Type B pancreatic cell (in vitro differentiated cells): ENCODE data around the gene ZNF821. TPM values are rescaled to one million over a fixed set of nuclear protein-coding genes. Genes with fewer than 3 reads are reported as not detected.
A peak's percentile ranks its signal among the peaks of the same experiment; 100 is the strongest.
"Not testable (repeated sequence)": the region's sequence is repeated elsewhere in the genome, so short reads cannot be mapped to it uniquely, and the experiment has no call there.

Source experiments
- DNase-seq: peaks from one replicate; pipeline ENCODE4 v3.0.0; 2021; ENCODE audit warnings: mixed read lengths; ENCODE audit not compliant: unreplicated experiment; ENCODE audit errors: extremely low spot score
- H3K27ac Mint-ChIP-seq: 2 replicates; pipeline ENCODE4 v1.8.0; 2021; ENCODE audit warnings: mild to moderate bottlenecking, mixed read lengths
- H3K27me3 Mint-ChIP-seq: 2 replicates; pipeline ENCODE4 v1.8.0; 2021; ENCODE audit warnings: mixed read lengths
- H3K36me3 Mint-ChIP-seq: 2 replicates; pipeline ENCODE4 v1.8.0; 2021; ENCODE audit warnings: mixed read lengths
- H3K4me1 Mint-ChIP-seq: one replicate; pipeline ENCODE4 v1.8.0; 2021; ENCODE audit warnings: mixed read lengths; ENCODE audit not compliant: unreplicated experiment
- H3K4me3 Mint-ChIP-seq: 2 replicates; pipeline ENCODE4 v1.8.0; 2021; ENCODE audit warnings: mild to moderate bottlenecking, mixed read lengths
- H3K9me3 Mint-ChIP-seq: 2 replicates; pipeline ENCODE4 v1.8.0; 2021; ENCODE audit warnings: mixed read lengths
- total RNA-seq: library from RNA; stranded (reverse); gene quantifications from 2 replicates; pipeline ENCODE4 v1.2.1, GENCODE V29; 2021; ENCODE audit warnings: low replicate concordance
- TF ChIP-seq, protein P1 (sequence below): fragments of 200-600 bp; sonication (generic); conservative IDR thresholded peaks from 2 replicates; pipeline ENCODE4 v1.5.0; 2021; ENCODE audit warnings: antibody characterized with exemption, mild to moderate bottlenecking

ZNF821 gene
- total RNA-seq, 1 donor from 2014 or later, result 18.5 TPM

DNA sequence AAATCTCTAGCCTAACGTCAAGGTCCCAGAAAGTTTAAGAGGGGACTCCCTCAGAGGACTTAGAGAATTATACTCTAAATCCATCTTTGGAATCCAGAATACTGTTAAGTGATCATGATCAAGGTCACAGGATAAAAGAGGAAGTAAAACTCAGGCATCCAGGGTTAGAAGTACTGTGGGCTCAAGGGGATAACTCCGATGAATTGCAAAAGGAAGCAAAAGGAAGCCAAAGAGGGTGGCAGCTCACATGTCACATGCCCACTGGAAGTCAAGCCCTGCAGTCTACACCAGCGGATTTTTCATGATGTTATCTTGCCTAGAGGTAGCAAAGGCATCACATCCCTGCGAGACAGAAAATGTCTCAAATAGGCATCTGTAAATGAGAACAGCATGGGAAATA lies 3.8 kb downstream of the ZNF821 start:
- no peak overlapping the region for H3K4me3 Mint-ChIP-seq
- TF ChIP-seq, protein P1, sequence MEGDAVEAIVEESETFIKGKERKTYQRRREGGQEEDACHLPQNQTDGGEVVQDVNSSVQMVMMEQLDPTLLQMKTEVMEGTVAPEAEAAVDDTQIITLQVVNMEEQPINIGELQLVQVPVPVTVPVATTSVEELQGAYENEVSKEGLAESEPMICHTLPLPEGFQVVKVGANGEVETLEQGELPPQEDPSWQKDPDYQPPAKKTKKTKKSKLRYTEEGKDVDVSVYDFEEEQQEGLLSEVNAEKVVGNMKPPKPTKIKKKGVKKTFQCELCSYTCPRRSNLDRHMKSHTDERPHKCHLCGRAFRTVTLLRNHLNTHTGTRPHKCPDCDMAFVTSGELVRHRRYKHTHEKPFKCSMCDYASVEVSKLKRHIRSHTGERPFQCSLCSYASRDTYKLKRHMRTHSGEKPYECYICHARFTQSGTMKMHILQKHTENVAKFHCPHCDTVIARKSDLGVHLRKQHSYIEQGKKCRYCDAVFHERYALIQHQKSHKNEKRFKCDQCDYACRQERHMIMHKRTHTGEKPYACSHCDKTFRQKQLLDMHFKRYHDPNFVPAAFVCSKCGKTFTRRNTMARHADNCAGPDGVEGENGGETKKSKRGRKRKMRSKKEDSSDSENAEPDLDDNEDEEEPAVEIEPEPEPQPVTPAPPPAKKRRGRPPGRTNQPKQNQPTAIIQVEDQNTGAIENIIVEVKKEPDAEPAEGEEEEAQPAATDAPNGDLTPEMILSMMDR, result no peak
- no peaks in the 10 kb centered on the region for H3K27me3 Mint-ChIP-seq
- H3K9me3 Mint-ChIP-seq, result no peaks in the 10 kb centered on the region
- H3K4me1 Mint-ChIP-seq, result peaks cover 15% of the 10 kb centered on the region
- H3K36me3 Mint-ChIP-seq, result peaks cover 7% of the 10 kb centered on the region
- no peak for DNase-seq
- no peak overlapping the region for H3K27ac Mint-ChIP-seq

DNA sequence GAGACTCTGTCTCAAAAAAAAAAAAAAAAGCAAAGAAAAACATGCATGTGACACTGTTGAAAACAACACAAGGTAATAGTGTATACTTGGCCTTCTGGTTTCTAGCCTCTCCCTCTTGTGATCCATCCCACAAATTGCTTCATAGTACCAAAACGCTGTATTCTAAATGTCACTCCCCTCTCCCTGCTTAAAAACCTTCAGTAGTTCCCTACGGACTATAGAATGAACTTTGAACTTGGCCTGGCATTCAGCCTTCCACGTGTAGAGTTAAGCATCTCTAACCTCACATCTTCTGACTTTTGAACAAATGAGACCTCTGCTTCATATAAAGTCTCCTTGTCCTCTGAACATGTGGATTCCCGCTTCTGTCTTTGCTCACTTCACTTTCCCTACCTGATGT lies 5.1 kb downstream of the ZNF821 start:
- H3K4me1 Mint-ChIP-seq, result peaks cover 11% of the 10 kb centered on the region

DNA sequence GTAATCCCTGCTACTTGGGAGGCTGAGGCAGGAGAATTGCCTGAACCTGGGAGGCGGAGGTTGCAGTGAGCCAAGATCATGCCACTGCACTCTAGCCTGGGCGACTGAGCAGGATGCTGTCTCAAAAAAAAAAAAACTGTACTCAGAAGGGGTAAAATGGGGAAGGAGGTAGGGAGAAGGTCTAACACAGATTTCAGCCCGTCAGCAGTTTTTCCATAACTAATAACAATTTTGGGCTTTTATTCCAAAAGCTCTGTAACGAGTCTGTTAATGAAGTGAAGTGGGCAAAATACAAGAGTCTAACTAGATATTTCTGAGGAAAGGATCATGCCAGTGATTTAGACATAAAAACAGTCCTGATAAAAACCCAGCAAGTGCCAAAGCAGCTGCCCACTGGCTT lies 10.8 kb downstream of the ZNF821 start:
- H3K4me1 Mint-ChIP-seq, result no peaks in the 10 kb centered on the region
- DNase-seq, result no peak
- H3K36me3 Mint-ChIP-seq, result peaks cover 5% of the 10 kb centered on the region
- no peaks in the 10 kb centered on the region for H3K9me3 Mint-ChIP-seq
- no peak overlapping the region for H3K4me3 Mint-ChIP-seq
- TF ChIP-seq, protein P1, result no peak
- H3K27ac Mint-ChIP-seq, result no peak overlapping the region
- H3K27me3 Mint-ChIP-seq, result no peaks in the 10 kb centered on the region

More for the DNA sequence above, 5.1 kb downstream of the ZNF821 start:
- H3K9me3 Mint-ChIP-seq, result no peaks in the 10 kb centered on the region
- TF ChIP-seq, protein P1, result no peak
- no peak for DNase-seq
- peaks cover 7% of the 10 kb centered on the region for H3K36me3 Mint-ChIP-seq
- H3K4me3 Mint-ChIP-seq, result no peak overlapping the region
- no peak overlapping the region for H3K27ac Mint-ChIP-seq
- H3K27me3 Mint-ChIP-seq, result no peaks in the 10 kb centered on the region

DNA sequence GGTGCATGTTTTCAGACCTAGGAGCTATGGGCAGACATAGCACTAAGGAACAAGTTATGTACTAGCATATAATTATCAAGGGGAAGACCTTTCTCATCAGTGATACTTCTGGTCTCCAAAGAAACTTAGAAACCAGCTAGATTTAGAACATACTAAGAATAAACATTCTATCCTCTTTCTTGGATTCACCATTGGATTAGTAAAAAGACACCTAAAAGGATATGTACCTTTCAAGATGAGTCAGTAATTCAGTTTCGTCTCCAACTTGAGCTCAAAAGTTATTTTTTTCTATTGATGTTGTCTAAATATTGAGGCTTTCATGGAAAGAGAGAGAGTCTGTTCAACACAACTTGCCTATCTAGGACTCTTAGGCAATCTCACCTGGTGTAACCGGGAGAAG lies 13.2 kb downstream of the ZNF821 start:
- TF ChIP-seq, protein P1, result no peak

DNA sequence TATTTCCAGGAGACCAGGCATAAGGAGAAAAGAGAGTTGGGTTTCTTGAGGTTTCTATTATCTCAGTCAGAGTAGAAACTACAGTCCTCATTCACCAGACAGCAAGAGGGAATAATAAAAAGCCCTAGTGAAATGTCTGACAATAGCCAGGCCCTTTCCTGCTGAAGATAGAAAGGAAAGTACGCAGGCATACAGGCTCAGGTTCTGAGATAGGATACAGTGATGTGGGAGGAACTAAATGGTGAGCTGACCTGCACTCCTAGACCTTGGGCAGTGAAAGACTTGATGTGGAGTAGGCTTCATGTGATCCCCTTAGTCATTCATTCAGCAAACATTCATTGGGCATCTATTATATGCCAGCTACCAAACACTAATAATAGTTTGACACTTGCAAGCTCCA lies 14.9 kb downstream of the ZNF821 start:
- Mint-ChIP-seq H3K27ac (no peak overlapping the region), H3K27me3 (no peaks in the 10 kb centered on the region), H3K9me3 (no peaks in the 10 kb centered on the region), H3K4me3 (no peak overlapping the region), H3K4me1 (no peaks in the 10 kb centered on the region), H3K36me3 (peaks cover 15% of the 10 kb centered on the region)
- TF ChIP-seq, protein P1, result no peak
- no peak for DNase-seq

More for the DNA sequence above, 13.2 kb downstream of the ZNF821 start:
- Mint-ChIP-seq H3K36me3 (peaks cover 5% of the 10 kb centered on the region), H3K4me1 (no peaks in the 10 kb centered on the region), H3K4me3 (no peak overlapping the region), H3K9me3 (no peaks in the 10 kb centered on the region), H3K27me3 (no peaks in the 10 kb centered on the region), H3K27ac (no peak overlapping the region)
- no peak for DNase-seq

DNA sequence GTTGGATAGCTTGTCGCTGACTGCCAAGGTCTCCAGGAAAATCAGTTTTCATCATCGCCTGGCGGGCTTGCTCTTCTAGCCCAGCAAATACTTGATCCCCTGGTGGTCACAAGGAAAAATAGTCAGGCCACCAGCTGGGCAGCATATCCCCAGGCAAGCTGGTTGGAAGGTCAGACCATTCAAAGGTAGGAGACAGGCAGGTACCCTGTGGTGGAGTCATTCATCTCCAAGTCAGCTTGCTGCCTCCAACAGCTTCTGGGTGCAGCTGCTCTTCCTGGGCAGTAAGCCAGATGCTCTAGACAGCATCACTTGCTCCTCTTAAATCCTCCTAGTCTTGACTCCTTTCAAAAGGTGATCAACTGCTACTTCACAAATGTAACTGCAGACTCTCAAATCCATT lies 16.0 kb downstream of the ZNF821 start:
- no peak overlapping the region for H3K4me3 Mint-ChIP-seq
- no peak overlapping the region for H3K27ac Mint-ChIP-seq
- no peaks in the 10 kb centered on the region for H3K9me3 Mint-ChIP-seq
- no peaks in the 10 kb centered on the region for H3K4me1 Mint-ChIP-seq
- H3K36me3 Mint-ChIP-seq, result peaks cover 15% of the 10 kb centered on the region
- TF ChIP-seq, protein P1, result peak; percentile 18
- DNase-seq, result no peak
- H3K27me3 Mint-ChIP-seq, result no peaks in the 10 kb centered on the region

DNA sequence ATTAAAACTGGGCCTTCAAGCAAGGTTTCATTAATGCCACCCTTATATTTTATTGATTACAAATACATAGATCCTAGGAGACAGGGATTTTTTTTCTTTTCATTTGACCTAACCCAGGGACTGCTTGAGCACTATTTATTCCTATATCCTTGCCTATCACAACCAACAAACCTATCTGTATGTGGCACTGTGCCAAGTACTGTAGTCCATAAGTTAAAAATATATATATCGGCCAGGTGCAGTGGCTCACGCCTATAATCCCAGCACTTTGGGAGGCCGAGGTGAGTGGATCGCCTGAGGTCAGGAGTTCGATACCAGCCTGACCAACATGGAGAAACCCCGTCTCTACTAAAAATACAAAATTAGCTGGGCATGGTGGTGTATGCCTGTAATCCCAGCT lies 16.8 kb downstream of the ZNF821 start:
- not testable (repeated sequence) for DNase-seq, H3K27ac Mint-ChIP-seq, H3K4me3 Mint-ChIP-seq, H3K27me3 Mint-ChIP-seq, H3K9me3 Mint-ChIP-seq, H3K4me1 Mint-ChIP-seq
- peaks cover 15% of the 10 kb centered on the region for H3K36me3 Mint-ChIP-seq
